Fibroblast of skin of left biceps (primary cell): ENCODE measurements around the gene SNX12.

Experiments
- DNase-seq, 2 experiments: peaks; one replicate each; pipeline ENCODE4 v3.0.0-alpha.2; 2013; ENCODE audit warnings: low read depth in 2 of 2

SNX12 gene

DNA sequence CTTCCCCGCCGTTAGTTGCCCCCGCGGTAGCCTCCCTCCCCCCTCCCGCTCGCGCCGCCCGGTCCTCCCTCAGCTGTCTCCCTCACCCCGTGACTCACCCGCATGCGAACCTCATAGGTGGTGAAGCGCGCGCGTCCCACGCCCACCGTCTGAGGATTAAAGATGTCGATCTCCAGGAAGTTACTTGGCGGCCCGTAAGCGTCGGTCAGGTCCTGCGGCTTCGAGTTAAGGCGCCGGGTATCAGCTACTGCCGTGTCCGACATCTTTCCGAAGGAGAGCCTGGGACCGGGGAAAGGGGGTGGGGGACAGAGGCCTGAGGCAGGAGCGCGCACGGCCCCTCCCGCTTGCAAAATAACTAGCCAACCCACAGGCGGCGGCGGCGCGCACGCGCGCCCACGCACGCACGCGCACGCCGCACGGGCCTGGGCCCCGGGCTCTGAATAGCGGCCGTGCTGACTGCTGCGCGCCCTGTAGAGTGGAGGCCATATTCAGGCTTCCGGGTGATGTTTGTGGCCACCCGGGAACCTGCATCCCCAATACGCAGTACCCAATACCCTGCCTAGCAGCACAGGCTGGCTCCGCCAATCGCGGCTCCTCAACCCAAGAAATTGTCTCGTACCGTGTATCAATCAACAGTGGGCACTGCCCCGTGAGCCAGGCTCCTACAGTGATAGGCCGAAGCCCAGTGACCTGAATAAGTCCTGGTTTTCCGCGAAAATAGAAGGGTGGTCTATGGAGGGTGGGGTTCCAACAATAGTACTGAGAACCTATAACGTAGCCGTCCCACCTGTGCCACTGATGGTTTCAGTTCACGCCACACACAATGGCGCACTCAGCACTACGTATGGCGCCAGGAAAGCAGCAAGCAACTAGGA lies at the start of gene SNX12:
SNX12 (minus strand) TSS at position 291 of the 875 bp plus-strand sequence; CDS start at position 263, 28 bp downstream.
- peak; percentile 82 to 85 for DNase-seq

DNA sequence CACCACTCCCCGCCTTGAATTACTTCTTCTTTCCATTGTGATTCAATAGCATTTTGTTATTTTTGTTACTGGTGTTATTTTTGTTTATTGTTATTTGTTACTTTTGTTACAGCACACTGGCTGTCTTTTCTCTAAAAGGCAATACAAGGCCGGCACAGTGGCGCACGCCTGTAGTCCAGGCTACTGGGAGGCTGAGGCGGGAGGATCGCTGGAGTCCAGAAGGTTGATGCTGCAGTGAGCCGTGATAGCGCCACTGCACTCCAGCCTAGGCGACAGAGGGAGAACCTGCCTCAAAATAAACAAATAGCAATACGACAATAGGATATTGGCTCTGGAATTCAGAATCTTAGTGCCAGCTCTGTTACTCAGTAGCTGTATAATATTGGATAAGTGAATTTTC lies 49.2 kb upstream of the SNX12 start:
- no peak for DNase-seq

- no peak for DNase-seq
Observed at GRCh38 chrX:71111921-71112431, 43.8 kb upstream of the SNX12 start.

GRCh38 chrX:71111141-71111843 lies 43.2 kb upstream of the SNX12 start, which contains the start of gene IL2RG:
TSS of gene IL2RG (minus strand) at chrX:71111577. CDS start at chrX:71111539, 38 bp downstream.
- no peak for DNase-seq

GRCh38 chrX:71109051-71109450 lies 40.9 kb upstream of the SNX12 start:
- no peak for DNase-seq

GRCh38 chrX:71107762-71108360 lies 39.7 kb upstream of the SNX12 start:
- no peak for DNase-seq

DNA sequence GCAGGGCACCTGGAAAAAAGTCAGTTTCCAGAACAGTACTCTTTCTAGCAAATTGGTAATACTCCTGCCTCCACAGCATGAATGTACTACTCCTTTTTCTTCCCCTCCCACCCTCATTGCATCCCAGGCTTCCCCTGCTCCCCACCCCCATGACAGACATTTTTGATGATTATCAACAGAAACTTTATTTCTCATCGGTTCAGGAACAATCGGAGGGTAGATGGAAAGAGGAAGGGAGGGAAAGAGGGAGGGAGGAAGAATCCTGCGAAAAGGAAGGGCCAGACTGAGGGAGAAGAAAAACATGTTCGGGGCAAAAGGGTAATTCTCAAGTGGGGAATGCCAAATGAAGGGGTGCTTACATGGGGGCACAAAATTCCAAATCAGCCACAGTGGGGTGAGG lies 39.1 kb upstream of the SNX12 start:
- DNase-seq = no peak

- DNase-seq = no peak
Observed at GRCh38 chrX:71106427-71106826, 38.3 kb upstream of the SNX12 start, which contains the start of gene CXorf65. TSS of gene CXorf65 (minus strand) at chrX:71106740. CDS start at chrX:71106556, 184 bp downstream.

GRCh38 chrX:71105628-71106027 lies 37.5 kb upstream of the SNX12 start:
- DNase-seq = no peak

DNA sequence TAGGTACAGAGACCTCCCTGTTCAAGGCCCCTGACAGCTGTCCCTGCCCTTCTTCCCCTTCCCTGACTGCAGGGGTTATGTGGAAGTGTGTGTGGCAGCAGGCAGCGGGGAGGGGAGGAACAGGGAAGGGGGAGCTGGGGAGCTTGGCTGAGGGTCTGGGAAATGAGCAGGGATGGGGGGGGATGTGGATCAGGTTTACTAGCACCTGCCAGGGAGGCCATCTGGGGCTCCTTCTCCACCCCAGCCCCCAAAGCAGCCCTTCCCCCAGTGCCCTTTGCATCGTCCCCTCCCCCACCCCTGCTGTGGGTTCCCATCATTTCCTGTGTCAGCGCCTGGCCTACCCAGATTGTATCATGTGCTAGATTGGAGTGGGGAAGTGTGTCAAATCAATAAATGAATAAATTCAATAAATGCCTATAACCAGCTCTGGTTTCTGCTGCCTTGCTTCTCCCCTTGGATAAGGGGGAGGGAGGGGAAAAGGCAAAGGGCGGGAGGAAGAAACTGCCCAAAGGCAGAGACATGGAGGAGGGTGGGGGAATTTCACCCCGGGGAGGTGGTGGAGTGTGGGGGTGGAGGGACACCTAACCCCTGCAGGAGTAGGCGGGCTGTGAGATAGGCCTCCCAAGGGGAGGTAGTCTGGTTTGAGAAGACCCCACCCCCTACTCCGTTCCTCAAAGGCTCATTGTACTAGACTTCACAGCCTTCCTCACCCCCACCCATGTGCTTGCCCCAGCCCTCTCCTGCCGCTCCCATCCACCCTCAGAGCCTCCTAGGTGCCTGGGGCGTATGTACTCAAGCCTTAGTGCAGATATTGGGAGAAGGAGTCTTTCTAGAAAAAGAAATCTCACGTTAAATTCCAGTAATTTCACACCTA lies 35.2 kb upstream of the SNX12 start:
- DNase-seq = no peak

DNA sequence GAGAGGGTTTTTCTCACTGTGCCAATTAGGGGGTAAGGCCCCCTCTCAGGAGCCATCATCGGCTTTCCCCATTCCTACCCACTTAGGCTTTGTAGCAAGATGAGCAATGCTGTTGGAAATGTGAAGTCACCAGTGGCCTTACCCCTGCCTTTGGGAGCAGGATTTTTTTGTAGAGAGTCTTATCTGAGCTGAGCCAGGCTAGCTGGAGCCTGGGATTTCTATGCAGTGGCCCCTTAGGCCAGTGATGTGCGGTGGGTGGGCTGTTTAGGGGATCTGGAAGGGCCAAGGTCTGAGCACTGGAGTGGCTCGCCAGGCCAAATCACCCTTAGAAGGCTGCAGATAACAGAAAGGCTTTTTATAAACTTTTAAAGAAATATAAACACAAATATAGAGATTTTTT lies 34.2 kb upstream of the SNX12 start:
- DNase-seq = no peak

DNA sequence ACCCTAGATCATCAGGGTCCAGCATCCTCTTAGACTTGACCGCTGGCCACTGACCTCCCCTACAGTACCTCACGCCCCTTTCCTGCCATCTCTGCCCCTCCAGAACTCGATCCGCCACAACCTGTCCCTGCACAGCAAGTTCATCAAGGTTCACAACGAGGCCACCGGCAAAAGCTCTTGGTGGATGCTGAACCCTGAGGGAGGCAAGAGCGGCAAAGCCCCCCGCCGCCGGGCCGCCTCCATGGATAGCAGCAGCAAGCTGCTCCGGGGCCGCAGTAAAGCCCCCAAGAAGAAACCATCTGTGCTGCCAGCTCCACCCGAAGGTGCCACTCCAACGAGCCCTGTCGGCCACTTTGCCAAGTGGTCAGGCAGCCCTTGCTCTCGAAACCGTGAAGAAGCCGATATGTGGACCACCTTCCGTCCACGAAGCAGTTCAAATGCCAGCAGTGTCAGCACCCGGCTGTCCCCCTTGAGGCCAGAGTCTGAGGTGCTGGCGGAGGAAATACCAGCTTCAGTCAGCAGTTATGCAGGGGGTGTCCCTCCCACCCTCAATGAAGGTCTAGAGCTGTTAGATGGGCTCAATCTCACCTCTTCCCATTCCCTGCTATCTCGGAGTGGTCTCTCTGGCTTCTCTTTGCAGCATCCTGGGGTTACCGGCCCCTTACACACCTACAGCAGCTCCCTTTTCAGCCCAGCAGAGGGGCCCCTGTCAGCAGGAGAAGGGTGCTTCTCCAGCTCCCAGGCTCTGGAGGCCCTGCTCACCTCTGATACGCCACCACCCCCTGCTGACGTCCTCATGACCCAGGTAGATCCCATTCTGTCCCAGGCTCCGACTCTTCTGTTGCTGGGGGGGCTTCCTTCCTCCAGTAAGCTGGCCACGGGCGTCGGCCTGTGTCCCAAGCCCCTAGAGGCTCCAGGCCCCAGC lies 32.7 kb upstream of the SNX12 start:
- no peak for DNase-seq

DNA sequence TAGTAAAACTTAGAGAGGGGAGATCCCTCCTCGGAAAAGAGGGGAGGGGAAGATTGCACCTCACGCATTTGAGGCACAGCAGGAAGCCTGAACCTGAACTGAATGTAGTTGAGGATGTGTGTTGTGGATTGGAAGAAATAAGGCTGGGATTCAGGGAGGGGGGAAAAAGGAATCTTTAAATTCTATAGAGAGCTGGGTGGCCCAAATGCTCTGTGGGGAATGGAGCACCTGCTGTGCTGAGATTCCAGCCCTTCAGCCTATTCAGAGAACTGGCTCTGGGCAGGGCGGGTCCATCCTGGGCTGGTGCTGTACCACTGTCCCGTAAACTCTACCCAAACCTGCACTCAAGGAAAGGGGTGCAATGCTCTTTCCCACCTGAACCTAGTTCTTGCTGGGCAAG lies 31.6 kb upstream of the SNX12 start:
- DNase-seq = no peak

DNA sequence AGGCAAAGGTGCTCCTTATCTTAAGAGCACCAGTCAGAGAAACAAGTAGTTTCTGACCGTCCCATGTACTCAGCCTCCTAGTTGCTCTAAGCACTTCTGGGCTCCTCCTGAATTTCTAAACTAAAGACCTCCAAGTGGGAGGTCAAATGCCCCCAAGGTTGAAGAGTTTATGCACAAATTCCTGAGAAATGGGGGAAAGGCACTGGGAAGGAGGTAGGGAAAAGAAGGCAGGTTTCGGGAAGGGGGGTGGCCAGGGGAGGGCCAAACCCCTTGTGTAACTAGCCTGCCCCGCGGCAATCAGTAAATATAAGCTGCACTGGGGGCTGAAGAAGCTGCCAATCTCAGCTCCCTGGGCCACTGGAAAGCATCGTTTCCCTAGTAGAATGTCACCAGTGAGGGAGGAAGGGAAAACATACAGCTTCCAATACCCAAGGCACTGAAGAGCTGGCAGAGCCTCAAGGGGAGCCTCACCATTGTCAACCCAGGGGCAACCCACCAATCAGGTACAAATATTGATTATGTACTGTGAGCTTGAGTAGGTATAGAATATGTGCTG lies 30.9 kb upstream of the SNX12 start:
- no peak for DNase-seq

- DNase-seq = peak in 1 of 2 experiments; percentile 4
Observed at GRCh38 chrX:71098302-71098701, 30.2 kb upstream of the SNX12 start.

DNA sequence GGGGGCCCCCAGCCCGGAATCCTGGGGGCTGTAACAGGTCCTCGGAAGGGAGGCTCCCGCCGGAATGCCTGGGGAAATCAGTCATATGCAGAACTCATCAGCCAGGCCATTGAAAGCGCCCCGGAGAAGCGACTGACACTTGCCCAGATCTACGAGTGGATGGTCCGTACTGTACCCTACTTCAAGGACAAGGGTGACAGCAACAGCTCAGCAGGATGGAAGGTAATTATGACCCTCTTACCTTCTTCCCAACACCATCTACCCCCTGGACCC lies 28.6 kb upstream of the SNX12 start:
- no peak for DNase-seq

- DNase-seq = peak in 1 of 2 experiments; percentile 10
Observed at GRCh38 chrX:71095981-71096759, 28.0 kb upstream of the SNX12 start.

DNA sequence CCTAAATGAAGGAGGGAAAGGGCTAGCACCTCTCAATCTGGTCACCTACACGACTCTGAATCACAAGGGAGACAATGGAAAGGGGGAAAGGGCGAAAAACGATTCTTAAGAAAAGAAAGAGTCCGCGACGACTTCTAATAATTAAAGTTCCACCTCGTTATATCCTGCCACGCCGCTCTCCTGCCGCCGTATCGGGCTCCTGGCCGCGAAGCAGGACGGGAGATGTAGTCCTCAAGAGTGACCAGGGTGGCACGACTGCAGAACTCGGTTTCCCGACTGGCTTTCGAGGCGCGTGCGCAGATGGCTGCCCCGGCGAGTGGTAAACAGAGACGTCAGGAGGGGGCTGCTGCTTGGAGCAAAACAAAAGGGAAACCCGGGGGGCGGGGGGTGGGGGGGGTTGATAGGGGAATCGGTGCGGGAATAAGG lies 27.4 kb upstream of the SNX12 start, which contains the start of gene FOXO4:
FOXO4 (plus strand) TSS at position 297 of the 426 bp plus-strand sequence. CDS start 678 bp downstream, outside the sequence.
- DNase-seq = peak; percentile 55 to 60

DNA sequence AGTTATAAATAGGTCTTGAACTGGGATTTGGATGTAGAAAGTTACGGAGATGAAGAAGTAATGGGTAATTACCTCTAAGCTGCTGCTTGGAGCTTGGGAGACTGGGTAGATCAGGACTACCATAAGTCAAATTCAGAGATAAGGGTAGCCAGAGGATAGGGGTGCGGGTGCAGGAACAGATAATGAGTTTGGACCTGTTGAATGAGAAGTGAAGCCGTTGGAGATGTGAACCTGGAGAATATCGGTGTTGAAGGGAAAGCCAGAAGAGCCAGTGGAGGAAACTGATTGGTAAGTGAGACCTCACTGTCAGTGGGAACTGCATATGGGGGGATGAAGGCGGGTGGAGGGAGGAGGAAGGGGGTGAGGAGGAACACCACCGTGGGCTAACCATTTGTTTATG lies 26.9 kb upstream of the SNX12 start:
- DNase-seq = no peak
